GM21737 (cell line): Measurements from ENCODE around the gene DIAPH3.
"Not testable (repeated sequence)": the region's sequence is repeated elsewhere in the genome, so short reads cannot be mapped to it uniquely, and the experiment has no call there.

Source experiments
- ATAC-seq: cut with Tn5 transposase; IDR thresholded peaks from one replicate; pipeline ENCODE4 v1.9.1; 2021; ENCODE audit warnings: mild to moderate bottlenecking, moderate library complexity; ENCODE audit not compliant: unreplicated experiment

The DIAPH3 gene

DNA sequence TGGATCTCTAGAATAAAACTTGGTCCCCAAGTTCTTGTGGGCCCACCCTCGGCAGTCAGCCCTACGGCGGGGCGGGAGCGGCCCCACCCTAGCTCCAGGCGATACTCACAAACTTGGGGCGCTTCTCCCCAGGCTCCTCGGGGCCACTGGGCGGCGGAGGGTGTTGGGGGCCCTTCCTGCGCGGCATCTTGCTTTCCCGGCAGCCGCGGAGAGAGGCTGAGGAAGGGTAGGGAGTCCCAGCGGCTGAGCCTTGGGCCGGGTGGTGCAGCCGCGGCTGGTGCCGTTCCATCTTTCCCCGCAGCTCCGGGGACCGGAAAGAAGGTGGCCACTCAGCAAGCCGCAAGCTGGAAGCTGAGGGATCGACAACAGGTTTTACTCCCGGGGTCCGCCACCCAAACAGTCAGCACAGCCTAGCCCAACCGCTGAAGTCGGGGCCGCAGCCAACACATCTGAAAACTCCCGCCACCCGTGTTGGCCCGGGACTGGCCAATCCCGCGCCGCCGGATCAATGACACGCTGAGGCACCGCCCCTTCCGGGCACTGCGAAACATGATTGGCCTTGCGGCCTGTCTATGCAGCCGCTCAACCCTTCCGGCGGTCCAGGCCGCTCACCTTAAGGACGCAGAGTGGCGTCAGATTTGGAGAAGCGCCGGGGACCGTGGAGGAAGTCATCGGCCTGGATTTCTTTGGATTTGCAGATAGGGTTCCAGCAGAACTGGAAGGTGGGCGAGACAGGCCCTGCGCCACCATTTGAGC lies at the start of gene DIAPH3:
Gene DIAPH3, minus strand, starts transcription at position 451 of the 756 bp plus-strand sequence. Its CDS starts 162 bp downstream, at position 289.
- ATAC-seq, result peak; percentile 100

- no peak for ATAC-seq
Observed at GRCh38 chr13:60213236-60213744, 49.6 kb upstream of the DIAPH3 start.

DNA sequence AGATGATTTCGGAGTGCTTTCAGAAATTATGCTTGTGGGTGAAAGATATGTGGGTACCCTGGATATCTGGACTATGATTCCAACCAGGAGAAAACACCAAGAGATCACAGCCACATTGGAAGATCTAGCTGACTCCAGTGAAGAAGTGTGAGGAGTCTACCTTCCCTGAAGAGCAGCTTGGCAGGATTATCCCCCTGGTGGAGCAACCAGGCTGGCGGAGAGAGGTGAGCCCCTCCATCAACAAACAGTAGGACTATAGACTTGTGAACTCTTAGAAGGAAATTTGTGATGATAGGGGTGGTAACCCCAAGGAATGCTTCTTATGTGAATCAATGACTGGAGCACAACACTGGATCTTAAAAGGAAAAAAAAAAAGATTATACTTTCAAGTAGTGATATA lies 47.8 kb upstream of the DIAPH3 start:
- ATAC-seq, result no peak

DNA sequence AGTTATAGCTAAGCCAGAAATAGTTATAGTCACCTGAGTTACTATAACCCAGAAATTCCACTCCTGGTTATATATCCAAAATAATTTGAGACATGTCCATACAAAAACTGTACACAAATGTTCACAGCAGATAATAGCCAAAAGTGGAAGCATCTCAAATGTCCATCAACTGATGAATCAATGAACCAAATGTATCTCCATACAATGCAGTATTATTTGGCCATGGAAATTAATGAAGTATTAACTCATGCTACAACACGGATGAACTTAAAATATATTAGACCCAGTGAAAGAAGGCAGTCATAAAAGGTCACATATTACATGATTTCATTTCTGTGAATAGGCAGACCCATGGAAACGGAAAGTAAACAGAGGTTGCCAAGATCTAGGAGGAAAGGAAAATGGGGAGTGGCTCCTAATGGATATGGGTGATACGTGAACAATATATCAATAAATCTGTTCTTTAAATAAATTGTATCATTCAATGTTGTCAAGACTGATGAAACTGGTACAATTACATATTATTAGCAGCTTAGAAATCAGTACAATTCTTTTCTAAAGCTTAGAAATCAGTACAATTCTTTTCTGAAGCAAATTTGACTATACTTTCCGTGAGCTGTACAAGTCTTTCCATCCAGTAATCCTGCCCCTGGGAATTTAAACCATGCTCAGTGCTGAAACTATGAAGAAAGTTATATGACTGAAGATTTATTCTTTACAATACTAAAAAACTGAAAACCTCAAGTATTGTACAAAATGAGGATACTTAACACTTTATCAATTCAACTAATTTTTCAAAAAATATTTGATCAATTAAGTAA lies 47.0 kb upstream of the DIAPH3 start:
- no peak for ATAC-seq

GRCh38 chr13:60205499-60205898 lies 41.8 kb upstream of the DIAPH3 start:
- not testable (repeated sequence) for ATAC-seq

GRCh38 chr13:60201286-60201685 lies 37.6 kb upstream of the DIAPH3 start:
- ATAC-seq, result no peak

DNA sequence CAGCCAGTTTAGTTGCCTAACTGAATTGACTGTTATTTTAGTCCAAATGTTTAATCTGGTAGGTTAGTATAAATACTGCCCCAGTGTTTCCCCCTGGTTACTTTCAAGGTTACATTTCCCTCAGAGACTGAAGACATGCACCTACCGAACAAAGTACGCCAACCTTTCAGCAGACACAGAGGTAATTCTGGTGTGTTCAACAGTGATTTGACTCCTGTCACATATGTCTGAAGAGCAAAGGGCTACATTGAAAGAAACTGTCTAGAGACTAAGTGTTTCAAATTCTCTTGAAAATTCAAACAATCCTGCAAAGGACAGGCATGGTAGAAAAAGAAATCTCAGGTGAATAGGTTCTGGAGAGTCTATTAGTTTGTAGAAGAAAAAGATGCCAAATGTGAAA lies 32.2 kb upstream of the DIAPH3 start:
- not testable (repeated sequence) for ATAC-seq

DNA sequence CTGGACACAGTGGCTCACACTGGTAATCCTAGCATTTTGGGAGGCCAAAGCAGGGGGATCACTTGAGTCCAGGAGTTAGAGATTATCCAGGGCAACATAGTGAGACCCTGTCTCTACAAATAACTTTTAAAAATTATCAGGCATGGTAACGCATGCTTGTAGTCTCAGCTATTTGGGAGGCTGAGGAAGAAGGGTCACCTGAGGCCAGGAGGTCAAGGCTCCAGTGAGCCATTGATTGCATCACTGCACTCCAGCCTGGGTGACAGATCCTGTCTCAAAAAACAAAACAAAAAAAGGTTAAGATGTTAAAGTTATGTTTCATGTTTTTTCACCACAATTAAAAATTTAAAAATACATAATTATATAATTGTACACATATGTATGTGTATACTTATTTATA lies 19.2 kb upstream of the DIAPH3 start:
- ATAC-seq, result no peak

DNA sequence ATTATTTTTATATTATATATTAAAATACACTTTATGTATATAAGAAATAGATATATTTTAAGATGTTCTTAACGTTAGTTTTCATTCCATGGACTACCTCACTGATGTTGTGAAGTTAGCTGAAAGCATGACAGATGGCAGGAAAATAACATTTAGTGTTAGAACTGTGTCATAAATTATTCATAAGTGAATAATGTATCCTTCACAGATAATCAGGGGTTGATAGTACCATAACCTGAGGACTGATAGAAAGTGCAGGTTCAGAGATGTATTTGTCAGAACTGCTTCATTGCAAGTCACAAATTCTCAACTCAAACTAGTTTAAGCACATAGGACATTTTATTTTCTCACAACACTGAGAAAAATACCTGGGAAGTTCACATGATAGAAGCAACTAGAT lies 14.6 kb upstream of the DIAPH3 start:
- ATAC-seq, result no peak

DNA sequence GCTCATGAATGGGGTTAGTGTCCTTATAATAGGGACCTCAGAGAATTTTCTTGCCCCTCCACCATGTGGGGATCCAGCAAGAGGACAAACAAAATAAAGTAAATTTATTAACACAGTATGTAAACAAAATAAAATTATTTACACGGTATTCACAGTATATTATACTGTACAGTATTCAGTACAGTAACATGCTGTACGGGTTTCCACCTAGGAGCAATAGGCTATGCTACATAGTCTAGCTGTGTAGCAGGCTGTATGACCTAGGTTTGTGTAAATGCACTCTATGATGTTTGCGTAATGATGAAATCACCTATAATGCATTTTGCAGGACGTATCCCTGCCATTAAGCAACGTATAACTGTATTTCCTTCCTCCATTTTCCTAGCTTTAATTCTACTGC lies 11.8 kb upstream of the DIAPH3 start:
- no peak for ATAC-seq

DNA sequence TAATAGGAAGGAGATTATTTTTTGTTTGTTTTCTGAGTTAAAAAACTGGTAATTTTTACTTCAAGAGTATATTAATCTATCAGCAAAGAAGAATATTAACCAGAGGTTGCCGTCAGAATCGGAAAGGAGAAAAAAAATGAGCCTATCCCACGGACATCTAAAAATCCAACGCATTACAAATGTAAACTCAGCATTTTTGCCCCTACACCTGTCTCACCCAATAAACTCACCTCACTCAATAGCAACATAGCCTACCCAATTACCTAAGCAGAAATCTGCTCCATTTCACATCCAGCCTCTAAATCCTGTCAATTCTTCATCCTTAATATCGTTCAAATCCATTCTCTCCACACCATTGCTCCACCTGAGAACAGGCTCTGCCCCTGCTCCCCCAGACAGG lies 10.4 kb upstream of the DIAPH3 start:
- ATAC-seq, result no peak

GRCh38 chr13:60172111-60172510 lies 8.4 kb upstream of the DIAPH3 start:
- ATAC-seq, result no peak

- ATAC-seq, result no peak
Observed at GRCh38 chr13:60170414-60170813, 6.7 kb upstream of the DIAPH3 start.

- no peak for ATAC-seq
Observed at GRCh38 chr13:60169239-60170031, 5.7 kb upstream of the DIAPH3 start.

DNA sequence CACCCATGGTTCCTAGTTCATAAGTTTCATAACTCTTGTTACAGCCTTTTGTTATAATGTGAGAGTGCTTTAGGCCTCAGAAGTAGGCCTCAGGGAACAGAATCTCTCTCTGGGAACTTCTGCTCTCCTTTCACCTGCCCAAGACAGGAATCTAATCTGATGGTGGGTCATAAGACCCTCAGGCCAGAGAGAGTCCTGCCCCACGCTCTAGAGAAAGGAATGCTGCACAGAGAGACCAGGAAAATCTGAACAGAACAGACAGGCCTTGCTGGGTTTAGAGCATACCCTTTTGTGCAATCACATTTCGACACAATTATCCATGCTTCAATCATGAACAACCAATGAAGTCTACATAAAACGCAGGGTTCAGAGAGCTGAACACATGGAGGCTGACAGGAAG lies 3.4 kb upstream of the DIAPH3 start:
- ATAC-seq, result no peak

- ATAC-seq, result no peak
Observed at GRCh38 chr13:60165391-60166099, 1.8 kb upstream of the DIAPH3 start.

DNA sequence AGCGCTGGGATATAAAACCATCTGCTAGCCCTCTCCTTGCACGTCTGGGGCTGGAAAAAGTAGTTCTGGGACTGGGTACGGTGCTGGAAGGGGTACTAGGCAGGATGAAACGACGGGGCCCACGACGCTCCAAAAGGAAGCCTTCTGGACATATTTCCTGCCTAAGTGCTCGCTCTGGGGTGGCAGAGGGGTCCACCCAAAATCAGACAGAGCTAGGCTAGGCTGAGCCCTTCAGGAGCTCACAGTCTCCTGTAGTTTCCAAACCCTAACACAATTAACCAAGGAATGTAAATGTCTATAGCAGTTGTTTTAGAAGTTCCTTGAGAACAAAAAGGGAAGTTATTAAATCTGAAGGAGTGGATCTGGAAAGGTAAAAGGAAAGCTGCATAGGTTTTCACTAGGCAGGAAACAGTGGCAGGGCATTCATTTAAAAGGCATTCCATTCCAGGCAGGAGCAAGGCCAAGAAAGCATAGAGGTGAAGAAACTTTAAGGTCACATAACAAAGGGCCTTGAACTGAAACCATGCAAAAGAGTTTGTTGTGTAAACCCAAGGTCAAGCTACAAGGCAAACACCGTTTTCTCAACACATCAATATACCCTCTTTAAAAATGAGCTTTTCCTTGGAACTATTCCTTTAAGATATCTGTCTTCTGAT lies 634 bp upstream of the DIAPH3 start:
- peak; percentile 15 for ATAC-seq

DNA sequence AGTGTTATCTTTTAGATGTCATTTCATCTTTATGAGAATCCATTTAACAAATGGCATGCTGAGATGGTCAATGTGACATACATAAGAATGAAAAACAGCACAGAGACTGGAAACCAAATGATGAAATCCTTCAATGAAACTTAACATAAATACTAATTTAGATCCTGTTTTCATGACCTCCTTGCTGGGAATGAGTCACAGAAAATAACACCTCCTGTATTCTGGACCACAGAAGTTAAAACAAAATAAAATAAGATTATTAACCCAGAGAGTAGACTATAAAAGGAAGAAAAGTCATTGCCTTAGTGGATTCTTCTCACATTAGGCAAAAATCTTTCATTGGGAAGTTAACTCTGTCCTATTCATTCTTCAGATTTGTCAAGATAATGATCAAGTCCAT lies 1.6 kb downstream of the DIAPH3 start:
- ATAC-seq, result no peak

- ATAC-seq, result peak; percentile 39
Observed at GRCh38 chr13:60158321-60158801, 5.4 kb downstream of the DIAPH3 start.

DNA sequence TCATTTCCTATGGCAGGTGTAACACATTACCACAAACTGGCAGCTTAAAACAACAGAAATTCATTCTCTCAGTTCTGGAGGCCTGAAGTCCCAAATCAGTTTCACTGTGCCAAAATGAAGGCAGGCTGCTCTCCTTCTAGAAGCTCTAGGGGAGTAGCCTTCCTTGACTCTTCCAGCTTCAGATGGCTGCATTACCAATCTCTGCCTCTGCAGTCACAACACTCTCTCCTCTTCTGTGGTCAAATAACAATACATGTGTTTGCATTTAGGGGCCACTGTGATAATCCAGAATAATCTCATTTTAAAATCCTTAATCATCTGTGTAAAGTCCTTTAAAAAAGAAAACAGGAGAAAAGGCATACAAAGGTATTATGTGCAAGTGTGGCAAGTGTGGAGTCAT lies 7.8 kb downstream of the DIAPH3 start:
- no peak for ATAC-seq
